Bronchial epithelial cell (primary cell): ENCODE results near the gene ELMO2. TPM values are rescaled to one million over a fixed set of nuclear protein-coding genes. Genes with fewer than 3 reads are reported as not detected.

ENCODE experiments used
- DNase-seq: peaks from one replicate; pipeline ENCODE4 v3.0.0-alpha.2; 2010; ENCODE audit warnings: low read depth
- FAIRE-seq: peaks from 2 replicates; lab custom pipeline; 2011; peaks lifted over from hg19 to GRCh38; lab: Jason Lieb, UNC
- H3K27me3 ChIP-seq: 2 replicates; pipeline ENCODE4 v1.5.1; 2011; ENCODE audit warnings: low read length; ENCODE audit not compliant: control insufficient read depth, insufficient read depth
- H3K36me3 ChIP-seq: 2 replicates; pipeline ENCODE4 v1.5.1; 2011; ENCODE audit warnings: low read length; ENCODE audit not compliant: control insufficient read depth, insufficient read depth
- H3K4me3 ChIP-seq: 2 replicates; pipeline ENCODE4 v1.5.1; 2011; ENCODE audit warnings: mild to moderate bottlenecking, low read depth, low read length, control low read depth
- total RNA-seq: library from RNA; depleted of rRNA; stranded (reverse); fragments of >200 nt; gene quantifications from 2 replicates; pipeline ENCODE4 v1.2.1, GENCODE V29; 2014
- TF ChIP-seq, protein P1 (sequence below): IDR thresholded peaks from 2 replicates; pipeline ENCODE4 v1.5.1; 2011; ENCODE audit warnings: mild to moderate bottlenecking, moderate library complexity, low read length, control low read depth, inconsistent platforms; ENCODE audit not compliant: insufficient read depth, severe bottlenecking

The ELMO2 gene
- total RNA-seq, 1 donor from 2014 or later, result 15.5 TPM

DNA sequence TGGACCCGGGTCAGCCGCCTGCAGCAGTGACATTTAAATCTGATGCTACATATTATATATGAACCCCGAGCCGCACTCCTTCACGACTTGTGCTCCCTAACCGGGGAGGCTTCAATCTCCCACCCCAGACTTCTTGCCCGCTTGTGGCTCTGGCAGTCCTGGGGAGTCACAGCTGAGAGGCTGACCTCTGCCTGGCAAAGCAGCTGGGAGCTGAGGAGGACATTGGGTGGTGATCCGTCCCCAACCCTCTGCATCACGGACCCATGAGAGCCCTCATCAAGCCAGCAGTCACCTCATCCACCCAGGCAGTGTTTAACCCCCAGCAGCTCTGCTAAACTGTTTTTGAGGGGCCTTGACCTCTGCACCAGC, 64.4 kb downstream of the ELMO2 start:
- TF ChIP-seq, protein P1, sequence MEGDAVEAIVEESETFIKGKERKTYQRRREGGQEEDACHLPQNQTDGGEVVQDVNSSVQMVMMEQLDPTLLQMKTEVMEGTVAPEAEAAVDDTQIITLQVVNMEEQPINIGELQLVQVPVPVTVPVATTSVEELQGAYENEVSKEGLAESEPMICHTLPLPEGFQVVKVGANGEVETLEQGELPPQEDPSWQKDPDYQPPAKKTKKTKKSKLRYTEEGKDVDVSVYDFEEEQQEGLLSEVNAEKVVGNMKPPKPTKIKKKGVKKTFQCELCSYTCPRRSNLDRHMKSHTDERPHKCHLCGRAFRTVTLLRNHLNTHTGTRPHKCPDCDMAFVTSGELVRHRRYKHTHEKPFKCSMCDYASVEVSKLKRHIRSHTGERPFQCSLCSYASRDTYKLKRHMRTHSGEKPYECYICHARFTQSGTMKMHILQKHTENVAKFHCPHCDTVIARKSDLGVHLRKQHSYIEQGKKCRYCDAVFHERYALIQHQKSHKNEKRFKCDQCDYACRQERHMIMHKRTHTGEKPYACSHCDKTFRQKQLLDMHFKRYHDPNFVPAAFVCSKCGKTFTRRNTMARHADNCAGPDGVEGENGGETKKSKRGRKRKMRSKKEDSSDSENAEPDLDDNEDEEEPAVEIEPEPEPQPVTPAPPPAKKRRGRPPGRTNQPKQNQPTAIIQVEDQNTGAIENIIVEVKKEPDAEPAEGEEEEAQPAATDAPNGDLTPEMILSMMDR, result no peak
- no peaks in the 10 kb centered on the region for H3K36me3 ChIP-seq
- FAIRE-seq, result no peak
- no peak for DNase-seq
- peaks cover 32% of the 10 kb centered on the region for H3K27me3 ChIP-seq
- H3K4me3 ChIP-seq, result no peak overlapping the region

DNA sequence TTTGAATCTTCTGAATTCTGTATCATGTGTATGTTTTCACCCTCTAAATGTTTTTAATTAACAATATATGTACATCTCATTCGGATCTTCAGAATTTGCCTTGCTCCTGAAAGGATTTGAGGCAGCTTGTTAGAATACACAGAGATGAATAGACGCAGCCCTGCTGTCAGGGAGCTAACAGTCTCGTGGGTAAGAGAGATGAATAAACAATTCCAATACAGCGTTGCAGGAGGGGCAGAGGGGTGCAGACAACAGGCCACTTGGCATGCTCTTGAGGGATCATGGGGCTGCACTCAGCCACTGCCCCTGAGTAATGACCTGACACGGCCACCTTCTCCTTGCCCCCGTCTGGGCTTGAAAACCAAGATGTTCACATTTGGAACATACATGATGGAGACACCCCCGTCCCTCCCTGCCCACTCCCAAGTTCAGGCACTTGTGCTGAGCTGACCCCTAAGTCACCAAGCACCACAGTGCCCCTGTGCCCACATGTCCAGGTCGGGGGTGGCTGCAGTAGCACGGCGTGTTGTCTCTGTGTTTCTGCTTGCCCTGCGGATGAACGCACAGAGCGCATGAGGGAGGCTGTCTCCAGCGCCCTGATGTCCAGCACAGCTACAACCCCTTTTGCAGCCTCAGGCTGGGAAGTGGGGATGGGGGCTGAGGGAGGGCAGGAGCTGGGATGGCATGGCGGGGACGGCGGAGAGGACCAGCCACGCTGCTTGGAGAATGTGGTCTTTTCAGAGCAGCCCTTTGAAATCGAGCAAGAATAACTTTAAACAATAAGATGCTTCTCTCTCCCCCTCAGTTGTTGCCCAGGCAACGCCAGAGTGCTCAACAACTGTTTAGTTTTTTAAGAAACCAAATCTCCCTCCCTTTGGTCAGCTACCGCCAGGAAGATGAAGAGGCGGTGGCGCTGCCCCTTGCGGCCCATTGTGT, 65.1 kb downstream of the ELMO2 start:
- DNase-seq (no peak), FAIRE-seq (no peak)
- H3K4me3 ChIP-seq, result no peak overlapping the region
- peaks cover 34% of the 10 kb centered on the region for H3K27me3 ChIP-seq
- H3K36me3 ChIP-seq, result no peaks in the 10 kb centered on the region
- TF ChIP-seq, protein P1, result no peak

DNA sequence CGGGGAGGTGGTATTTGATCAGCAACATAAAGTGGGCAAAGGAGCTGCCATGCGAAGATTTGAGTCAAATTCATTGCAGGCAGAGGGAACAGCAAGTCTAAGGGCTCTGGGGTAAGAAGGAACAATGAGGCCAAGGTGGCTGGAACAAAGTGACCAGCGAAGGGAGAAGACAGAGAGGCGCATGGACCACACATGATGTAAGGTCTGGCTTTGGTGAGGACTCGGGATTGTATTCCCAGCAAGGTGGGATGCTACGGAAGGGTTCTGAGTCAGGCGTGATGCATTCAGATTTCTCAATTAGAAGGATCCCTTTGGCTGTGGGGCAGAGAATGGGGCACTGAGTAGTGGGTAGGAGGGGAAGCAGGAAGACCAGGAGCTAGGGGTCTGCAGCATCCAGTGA, 67.4 kb downstream of the ELMO2 start:
- no peak overlapping the region for H3K4me3 ChIP-seq
- TF ChIP-seq, protein P1, result no peak
- FAIRE-seq (no peak), DNase-seq (no peak)
- H3K36me3 ChIP-seq, result no peaks in the 10 kb centered on the region
- H3K27me3 ChIP-seq, result peaks cover 31% of the 10 kb centered on the region

DNA sequence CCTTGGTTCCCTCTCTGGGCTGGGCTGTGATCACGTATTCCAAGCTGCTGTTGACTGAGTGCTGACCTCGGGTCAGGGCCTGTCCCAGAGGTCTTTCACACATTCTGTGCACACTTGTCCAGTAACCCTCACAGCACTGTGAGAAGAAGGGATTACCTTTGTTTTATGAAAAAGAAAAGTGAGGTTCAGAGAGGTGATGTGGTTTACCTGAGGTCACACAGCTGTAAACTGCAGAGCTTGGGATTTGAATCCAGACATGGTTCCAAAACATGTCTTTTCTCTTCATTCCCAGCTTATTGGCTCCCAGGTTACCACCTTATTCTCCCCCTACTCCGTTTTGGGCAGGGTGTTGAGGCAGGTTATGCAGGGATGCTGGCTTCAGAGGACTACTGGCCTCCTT, 69.7 kb downstream of the ELMO2 start:
- no peak for FAIRE-seq
- DNase-seq, result no peak
- peaks cover 15% of the 10 kb centered on the region for H3K27me3 ChIP-seq
- no peaks in the 10 kb centered on the region for H3K36me3 ChIP-seq
- TF ChIP-seq, protein P1, result no peak
- H3K4me3 ChIP-seq, result no peak overlapping the region

DNA sequence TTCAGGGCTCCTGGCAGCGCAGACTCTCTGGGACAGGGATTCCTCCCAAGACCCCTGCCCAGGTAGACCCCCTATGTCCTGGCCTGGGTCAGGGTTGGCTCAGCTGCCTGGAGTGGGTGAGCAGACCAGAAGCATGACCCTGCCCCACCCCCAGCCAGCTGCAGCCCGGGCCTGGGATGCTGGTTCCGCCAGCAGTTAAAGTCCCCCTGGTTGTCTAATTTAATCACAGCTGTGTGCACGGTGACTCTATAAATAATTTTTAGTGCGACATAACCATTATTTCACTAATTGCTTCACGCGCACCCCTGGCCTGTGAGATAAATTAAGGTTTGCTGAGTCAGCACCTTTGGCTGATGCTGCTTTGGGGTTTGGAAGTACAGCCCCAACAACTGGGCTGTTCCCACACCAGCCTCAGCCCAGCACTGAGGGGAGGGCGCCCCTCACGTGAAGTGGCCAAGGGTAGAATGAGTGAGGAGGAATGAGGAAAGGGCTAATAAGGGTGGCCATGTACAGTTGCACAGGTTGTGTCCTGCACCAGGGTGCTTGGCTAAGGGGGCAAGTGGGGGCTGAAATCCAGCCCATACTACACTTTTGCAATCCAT, 72.0 kb downstream of the ELMO2 start:
- no peaks in the 10 kb centered on the region for H3K36me3 ChIP-seq
- FAIRE-seq, result no peak
- no peak overlapping the region for H3K4me3 ChIP-seq
- DNase-seq, result no peak
- TF ChIP-seq, protein P1, result no peak
- peaks cover 8% of the 10 kb centered on the region for H3K27me3 ChIP-seq
